PC-3 (cell line): ENCODE results near the gene ELOVL5. TPM values are rescaled to one million over a fixed set of nuclear protein-coding genes. Genes with fewer than 3 reads are reported as not detected.
A peak's percentile ranks its signal among the peaks of the same experiment; 100 is the strongest.

Experiments
- ATAC-seq: fragments of 200-7000 bp; cut with Tn5 transposase; 2 replicates; pipeline ENCODE4 v1.9.1; 2020; ENCODE audit warnings: mild to moderate bottlenecking, moderate library complexity
- BruUV-seq: library from RNA; stranded (reverse); fragments of 400-500 nt; replicated peaks from 2 replicates; lab custom pipeline; 2021; lab: Mats Ljungman, UMichigan
- CTCF ChIA-PET: fragments of 300-600 bp; sonication (Branson Sonifier 250); formaldehyde crosslinking; loops from one replicate; lab custom pipeline; 2022; ENCODE audit warnings: antibody characterized with exemption; lab: Charles Lee
- POLR2A ChIA-PET: fragments of 300-600 bp; sonication (Branson Sonifier 250); formaldehyde crosslinking; loops from one replicate; lab custom pipeline; 2022; ENCODE audit warnings: antibody characterized with exemption; ENCODE audit not compliant: unreplicated experiment; lab: Charles Lee
- DNase-seq: peaks from one replicate; pipeline ENCODE4 v3.0.0-alpha.2; 2015
- H2AFZ ChIP-seq: fragments of 300-600 bp; sonication (generic); 2 replicates; pipeline ENCODE4 v1.6.0; 2016; ENCODE audit warnings: antibody characterized with exemption, low read length
- H3F3A ChIP-seq: fragments of 300-600 bp; sonication (generic); one replicate; pipeline ENCODE4 v1.6.0; 2017; ENCODE audit warnings: antibody characterized with exemption, low read length, control low read depth, mild to moderate bottlenecking; ENCODE audit not compliant: unreplicated experiment
- H3K27ac ChIP-seq: fragments of 300-600 bp; sonication (generic); 2 replicates; pipeline ENCODE4 v1.5.1; 2016; ENCODE audit warnings: mild to moderate bottlenecking, low read length
- H3K27me3 ChIP-seq: fragments of 300-600 bp; sonication (generic); 2 replicates; pipeline ENCODE4 v1.6.1; 2016; ENCODE audit warnings: low read length, mixed read lengths
- H3K36me3 ChIP-seq: fragments of 300-600 bp; sonication (generic); 2 replicates; pipeline ENCODE4 v1.6.1; 2016; ENCODE audit warnings: low read depth, mixed run types, low read length, mixed read lengths
- H3K4me1 ChIP-seq: fragments of 300-600 bp; sonication (generic); 2 replicates; pipeline ENCODE4 v1.5.1; 2016; ENCODE audit warnings: low read length; ENCODE audit not compliant: insufficient read depth
- H3K4me2 ChIP-seq: fragments of 300-600 bp; sonication (generic); 2 replicates; pipeline ENCODE4 v1.6.0; 2016; ENCODE audit warnings: low read length
- H3K4me3 ChIP-seq: fragments of 300-600 bp; sonication (generic); 2 replicates; pipeline ENCODE4 v1.5.1; 2016; ENCODE audit warnings: mild to moderate bottlenecking, low read length, mixed read lengths
- H3K79me2 ChIP-seq: fragments of 300-600 bp; sonication (generic); 2 replicates; pipeline ENCODE4 v1.6.1; 2017; ENCODE audit warnings: low read length, mixed read lengths
- H3K9ac ChIP-seq: fragments of 300-600 bp; sonication (generic); 2 replicates; pipeline ENCODE4 v1.6.0; 2016; ENCODE audit warnings: mild to moderate bottlenecking, low read length
- H3K9me2 ChIP-seq: fragments of 300-600 bp; sonication (generic); replicated peaks from 2 replicates; pipeline ENCODE4 v1.6.1; 2016; ENCODE audit warnings: mixed run types, low read length, mixed read lengths
- H3K9me3 ChIP-seq: fragments of 300-600 bp; sonication (generic); 2 replicates; pipeline ENCODE4 v1.6.1; 2016; ENCODE audit warnings: low read length, mixed read lengths
- H4K20me1 ChIP-seq: fragments of 300-600 bp; sonication (generic); 2 replicates; pipeline ENCODE4 v1.6.1; 2016; ENCODE audit warnings: low read length, mixed read lengths
- EZH2 ChIP-seq: fragments of 300-600 bp; sonication (generic); IDR thresholded peaks from one replicate; pipeline ENCODE4 v1.6.1; 2017; ENCODE audit warnings: antibody characterized with exemption, mild to moderate bottlenecking, low read length; ENCODE audit not compliant: unreplicated experiment
- EZH2phosphoT487 ChIP-seq: fragments of 300-600 bp; sonication (generic); IDR thresholded peaks from 2 replicates; pipeline ENCODE4 v1.6.1; 2018; ENCODE audit warnings: mild to moderate bottlenecking, antibody characterized with exemption, low read length, borderline replicate concordance
- intact Hi-C: fragments of 100-400 bp; cut with micrococcal nuclease; formaldehyde crosslinking; loops from 2 replicates; pipeline ENCODE4 v1.9.0; 2023
- total RNA-seq: library from RNA; depleted of rRNA; stranded (reverse); fragments of >200 nt; gene quantifications from 2 replicates; pipeline ENCODE4 v1.2.3, GENCODE V29; 2014
- TF ChIP-seq, protein P1 (sequence below): fragments of 300-600 bp; sonication (generic); conservative IDR thresholded peaks from 2 replicates; pipeline ENCODE4 v1.5.1; 2017; ENCODE audit warnings: antibody characterized with exemption, low read depth, mild to moderate bottlenecking, low read length

Gene ELOVL5
- total RNA-seq, 1 experiment from 2014 or later, result 62.7 TPM

DNA sequence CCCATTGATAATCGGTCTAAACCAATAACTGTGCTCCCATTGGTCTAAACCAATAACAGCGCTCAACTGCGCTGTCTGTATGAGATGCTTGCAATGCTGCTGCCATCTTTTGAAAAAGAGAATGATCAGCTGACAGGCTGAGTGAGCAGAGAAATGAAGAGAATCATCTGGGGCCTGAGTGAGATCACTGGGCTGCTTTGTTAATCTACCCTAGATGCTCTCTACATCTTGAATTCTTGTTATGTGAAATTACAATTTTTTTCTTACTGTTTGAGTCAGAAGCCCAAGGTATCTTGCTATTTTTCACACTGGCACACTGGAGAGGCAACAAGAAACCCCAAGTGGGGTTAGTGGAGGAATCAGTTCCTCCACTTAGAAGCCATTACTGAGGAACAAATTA, 108.6 kb downstream of the ELOVL5 start:
- Histone ChIP-seq H3F3A (no peaks in the 10 kb centered on the region), H3K79me2 (no peaks in the 10 kb centered on the region), H3K9ac (no peak overlapping the region), H3K36me3 (no peaks in the 10 kb centered on the region), H4K20me1 (no peaks in the 10 kb centered on the region), H3K27me3 (no peaks in the 10 kb centered on the region), H3K9me2 (no peaks in the 10 kb centered on the region), H3K27ac (no peak overlapping the region), H3K9me3 (no peaks in the 10 kb centered on the region), H3K4me3 (no peak overlapping the region), H3K4me1 (no peaks in the 10 kb centered on the region), H3K4me2 (no peak overlapping the region), H2AFZ (no peak overlapping the region)
- no peak for TF ChIP-seq EZH2phosphoT487
- TF ChIP-seq, protein P1, sequence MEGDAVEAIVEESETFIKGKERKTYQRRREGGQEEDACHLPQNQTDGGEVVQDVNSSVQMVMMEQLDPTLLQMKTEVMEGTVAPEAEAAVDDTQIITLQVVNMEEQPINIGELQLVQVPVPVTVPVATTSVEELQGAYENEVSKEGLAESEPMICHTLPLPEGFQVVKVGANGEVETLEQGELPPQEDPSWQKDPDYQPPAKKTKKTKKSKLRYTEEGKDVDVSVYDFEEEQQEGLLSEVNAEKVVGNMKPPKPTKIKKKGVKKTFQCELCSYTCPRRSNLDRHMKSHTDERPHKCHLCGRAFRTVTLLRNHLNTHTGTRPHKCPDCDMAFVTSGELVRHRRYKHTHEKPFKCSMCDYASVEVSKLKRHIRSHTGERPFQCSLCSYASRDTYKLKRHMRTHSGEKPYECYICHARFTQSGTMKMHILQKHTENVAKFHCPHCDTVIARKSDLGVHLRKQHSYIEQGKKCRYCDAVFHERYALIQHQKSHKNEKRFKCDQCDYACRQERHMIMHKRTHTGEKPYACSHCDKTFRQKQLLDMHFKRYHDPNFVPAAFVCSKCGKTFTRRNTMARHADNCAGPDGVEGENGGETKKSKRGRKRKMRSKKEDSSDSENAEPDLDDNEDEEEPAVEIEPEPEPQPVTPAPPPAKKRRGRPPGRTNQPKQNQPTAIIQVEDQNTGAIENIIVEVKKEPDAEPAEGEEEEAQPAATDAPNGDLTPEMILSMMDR, result no peak
- TF ChIP-seq EZH2, result no peak
- no peak for DNase-seq
- ATAC-seq, result no peak
- BruUV-seq, result no TSS peak
- intact Hi-C loops, result no loop called here
- POLR2A ChIA-PET, result no interaction called here
- CTCF ChIA-PET, result no interaction called here

DNA sequence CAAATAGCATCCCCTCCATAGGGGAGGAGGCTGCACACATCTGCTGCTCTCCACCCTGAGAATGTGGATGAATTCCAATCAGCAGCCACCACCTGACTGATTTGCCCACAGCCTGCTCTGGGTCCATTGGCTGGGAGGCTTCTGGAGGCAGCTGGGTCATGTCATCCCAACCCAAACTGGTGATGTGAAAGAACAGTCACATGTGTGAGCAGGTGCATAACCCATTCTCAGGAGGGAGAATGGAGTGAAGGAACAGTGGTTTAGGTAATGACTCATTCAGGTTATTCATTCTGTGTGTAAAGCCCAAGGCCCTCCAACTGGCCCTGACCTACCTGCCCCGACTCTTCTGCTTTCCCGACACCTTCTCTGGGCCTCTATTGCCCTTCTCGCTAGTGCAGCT, 109.2 kb downstream of the ELOVL5 start:
- CTCF ChIA-PET, result no interaction called here
- ATAC-seq, result no peak

DNA sequence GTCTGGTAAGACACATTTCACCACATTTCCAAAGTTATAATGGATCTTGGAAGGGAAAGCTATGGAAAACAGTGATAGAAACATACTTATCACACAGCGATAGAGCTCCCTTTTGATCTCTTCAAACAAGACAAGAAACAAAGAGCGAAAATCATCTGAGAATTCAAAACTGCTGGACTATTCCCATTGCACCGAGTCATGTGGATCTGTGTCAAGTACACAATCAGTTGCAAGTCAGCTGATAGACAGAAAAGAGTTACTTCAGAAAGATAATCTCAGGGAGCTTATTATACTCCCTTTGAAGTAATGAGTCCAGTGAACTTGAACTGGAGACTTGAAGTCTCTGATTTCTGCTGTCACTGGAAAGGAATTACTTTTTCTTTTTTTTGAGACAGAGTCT, 110.4 kb downstream of the ELOVL5 start:
- ChIA-PET POLR2A (no interaction called here), CTCF (no interaction called here)
- TF ChIP-seq EZH2phosphoT487 (no peak), EZH2 (no peak)
- TF ChIP-seq, protein P1, result no peak
- no peaks in the 10 kb centered on the region for H4K20me1 ChIP-seq
- no peak overlapping the region for H3K9ac ChIP-seq
- H3F3A ChIP-seq, result no peaks in the 10 kb centered on the region
- no peaks in the 10 kb centered on the region for H3K27me3 ChIP-seq
- H3K36me3 ChIP-seq, result no peaks in the 10 kb centered on the region
- no peak overlapping the region for H2AFZ ChIP-seq
- BruUV-seq, result no TSS peak
- H3K4me2 ChIP-seq, result no peak overlapping the region
- DNase-seq (no peak), ATAC-seq (no peak)
- intact Hi-C loops, result no loop called here
- no peaks in the 10 kb centered on the region for H3K9me3 ChIP-seq
- no peaks in the 10 kb centered on the region for H3K4me1 ChIP-seq
- H3K4me3 ChIP-seq, result no peak overlapping the region
- H3K27ac ChIP-seq, result no peak overlapping the region
- no peaks in the 10 kb centered on the region for H3K9me2 ChIP-seq
- H3K79me2 ChIP-seq, result no peaks in the 10 kb centered on the region

More for the DNA sequence above, 109.2 kb downstream of the ELOVL5 start:
- Histone ChIP-seq H3F3A (no peaks in the 10 kb centered on the region), H3K4me1 (no peaks in the 10 kb centered on the region), H4K20me1 (no peaks in the 10 kb centered on the region), H2AFZ (no peak overlapping the region), H3K27ac (no peak overlapping the region), H3K4me2 (no peak overlapping the region), H3K4me3 (no peak overlapping the region), H3K9ac (no peak overlapping the region), H3K27me3 (no peaks in the 10 kb centered on the region), H3K9me3 (no peaks in the 10 kb centered on the region), H3K9me2 (no peaks in the 10 kb centered on the region), H3K36me3 (no peaks in the 10 kb centered on the region), H3K79me2 (no peaks in the 10 kb centered on the region)
- intact Hi-C loops, result no loop called here
- POLR2A ChIA-PET, result no interaction called here
- TF ChIP-seq, protein P1, result no peak
- TF ChIP-seq EZH2 (no peak), EZH2phosphoT487 (no peak)
- BruUV-seq, result no TSS peak
- DNase-seq, result peak; percentile 18
